ENCODE measurements around the gene C2CD4A.

DNA sequence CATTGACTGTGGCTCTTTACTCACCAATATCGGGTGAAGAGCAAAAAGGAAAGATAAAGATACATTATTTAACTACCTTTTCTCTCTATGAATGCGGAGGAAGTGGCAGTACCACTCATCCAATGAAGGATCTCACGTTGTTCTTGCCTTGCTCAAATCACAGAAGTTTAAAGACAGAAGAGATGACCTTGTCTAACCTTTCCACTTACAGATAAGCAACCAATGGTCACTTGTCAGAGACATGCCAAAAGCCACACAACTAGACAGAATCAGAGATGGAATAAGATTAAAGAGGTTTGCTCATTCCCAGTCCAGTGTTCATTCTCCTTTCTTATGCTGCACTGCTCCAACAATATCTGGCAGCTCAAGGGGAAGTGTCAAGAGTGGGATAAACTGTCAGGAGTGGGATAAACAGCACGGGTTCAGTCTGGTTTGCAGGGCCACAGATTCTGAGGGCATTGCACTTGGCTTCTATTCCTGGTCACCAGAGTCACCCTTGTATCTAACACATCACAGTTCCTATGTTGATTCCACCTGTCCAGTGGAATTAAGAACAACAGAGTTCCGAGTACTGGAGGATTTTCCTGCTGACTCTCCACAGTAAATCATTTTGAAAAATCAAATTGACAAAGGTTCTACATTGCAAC is 13.2 kb upstream of the C2CD4A start:
- TF ChIP-seq POLR2A (IDR thresholded peaks at IDR 0.05) (no peak), CTCF (IDR thresholded peaks at IDR 0.05) (no peak)

All from adrenal gland (tissue), 5 donors.